Measurements from ENCODE around the gene OBP2B.
"Not testable (repeated sequence)": the region's sequence is repeated elsewhere in the genome, so short reads cannot be mapped to it uniquely, and the experiment has no call there.

OBP2B gene

GRCh38 chr9:133238851-133239532, 29.9 kb upstream of the OBP2B start:
- peak; percentile 36 to 42 (median 41) for DNase-seq (ENCODE audit: low read depth in 3 of 3)

- DNase-seq (ENCODE audit: low read depth in 3 of 3): peak in 2 of 3 experiments; percentile 8 to 16
Observed at GRCh38 chr9:133238272-133238850, 29.3 kb upstream of the OBP2B start.

GRCh38 chr9:133237035-133237731, 28.1 kb upstream of the OBP2B start:
- no peak for DNase-seq (ENCODE audit: low read depth in 3 of 3)

- DNase-seq (ENCODE audit: low read depth in 3 of 3): not testable (repeated sequence)
Observed at GRCh38 chr9:133236291-133237034, 27.4 kb upstream of the OBP2B start.

GRCh38 chr9:133235549-133236222, 26.6 kb upstream of the OBP2B start:
- DNase-seq (ENCODE audit: low read depth in 3 of 3): no peak

GRCh38 chr9:133234577-133235322, 25.7 kb upstream of the OBP2B start:
- DNase-seq (ENCODE audit: low read depth in 3 of 3): no peak

- DNase-seq (ENCODE audit: low read depth in 3 of 3): no peak
Observed at GRCh38 chr9:133233681-133234432, 24.8 kb upstream of the OBP2B start.

GRCh38 chr9:133231934-133232568, 23.0 kb upstream of the OBP2B start:
- DNase-seq (ENCODE audit: low read depth in 3 of 3): not testable (repeated sequence)

GRCh38 chr9:133230514-133230913, 21.5 kb upstream of the OBP2B start:
- not testable (repeated sequence) for DNase-seq (ENCODE audit: low read depth in 3 of 3)

GRCh38 chr9:133230093-133230492, 21.0 kb upstream of the OBP2B start:
- DNase-seq (ENCODE audit: low read depth in 3 of 3): no peak

- not testable (repeated sequence) for DNase-seq (ENCODE audit: low read depth in 3 of 3)
Observed at GRCh38 chr9:133228474-133229193, 19.6 kb upstream of the OBP2B start.

GRCh38 chr9:133227996-133228395, 18.9 kb upstream of the OBP2B start:
- DNase-seq (ENCODE audit: low read depth in 3 of 3): not testable (repeated sequence)

GRCh38 chr9:133227242-133227860, 18.3 kb upstream of the OBP2B start:
- DNase-seq (ENCODE audit: low read depth in 3 of 3): no peak

- no peak for DNase-seq (ENCODE audit: low read depth in 3 of 3)
Observed at GRCh38 chr9:133226219-133227171, 17.4 kb upstream of the OBP2B start.

GRCh38 chr9:133225171-133226011, 16.3 kb upstream of the OBP2B start:
- DNase-seq (ENCODE audit: low read depth in 3 of 3): no peak

- no peak for DNase-seq (ENCODE audit: low read depth in 3 of 3)
Observed at GRCh38 chr9:133224762-133225161, 15.7 kb upstream of the OBP2B start.
